Neuronal stem cell (in vitro differentiated cells): ENCODE measurements around the gene RNF215.
"Not testable (repeated sequence)": the region's sequence is repeated elsewhere in the genome, so short reads cannot be mapped to it uniquely, and the experiment has no call there.

ENCODE experiments used
- DNase-seq: peaks from one replicate; pipeline ENCODE4 v3.0.0-alpha.2; 2013; ENCODE audit warnings: low spot score
- H2AFZ ChIP-seq: one replicate; pipeline ENCODE4 v1.6.1; 2013; ENCODE audit warnings: mild to moderate bottlenecking, low read length, inconsistent platforms
- H2AK5ac ChIP-seq: 2 replicates; pipeline ENCODE4 v1.6.1; 2013; ENCODE audit warnings: low read depth, mild to moderate bottlenecking, inconsistent platforms, low read length, moderate library complexity, mixed read lengths
- H2BK120ac ChIP-seq: 2 replicates; pipeline ENCODE4 v1.6.1; 2013; ENCODE audit warnings: low read depth, mild to moderate bottlenecking, inconsistent platforms, low read length, moderate library complexity, mixed read lengths
- H2BK12ac ChIP-seq: one replicate; pipeline ENCODE4 v1.6.1; 2013; ENCODE audit warnings: low read length, inconsistent platforms
- H2BK15ac ChIP-seq: 2 replicates; pipeline ENCODE4 v1.6.1; 2013; ENCODE audit warnings: mild to moderate bottlenecking, low read length, inconsistent platforms, mixed read lengths
- H2BK5ac ChIP-seq: one replicate; pipeline ENCODE4 v1.6.1; 2013; ENCODE audit warnings: inconsistent platforms, mild to moderate bottlenecking, low read length, moderate library complexity
- H3K14ac ChIP-seq: one replicate; pipeline ENCODE4 v1.6.1; 2013; ENCODE audit warnings: low read length, inconsistent platforms
- H3K18ac ChIP-seq: 2 replicates; pipeline ENCODE4 v1.6.1; 2013; ENCODE audit warnings: low read length, inconsistent platforms
- H3K23ac ChIP-seq: 2 replicates; pipeline ENCODE4 v1.6.1; 2013; ENCODE audit warnings: low read depth, mild to moderate bottlenecking, mixed read lengths, low read length, inconsistent platforms; ENCODE audit not compliant: poor library complexity
- H3K27ac ChIP-seq: replicated peaks from 3 replicates; pipeline ENCODE4 v1.5.1; 2013; ENCODE audit warnings: low read length, inconsistent platforms
- H3K27me3 ChIP-seq, 3 experiments: 2 replicates each; pipeline ENCODE4 v1.6.1; 2013; ENCODE audit warnings: low read length in 3 of 3, mild to moderate bottlenecking in 2 of 3, inconsistent platforms in 1 of 3, low read depth in 1 of 3, mixed read lengths in 1 of 3, moderate library complexity in 1 of 3; ENCODE audit not compliant: control insufficient read depth in 3 of 3, insufficient read depth in 3 of 3
- H3K36me3 ChIP-seq, 2 donors: replicated peaks in 1 of 2; 2 replicates each; pipeline ENCODE4 v1.6.1; 2013; ENCODE audit warnings: low read length in 2 of 2; ENCODE audit not compliant: control insufficient read depth in 2 of 2, insufficient read depth in 2 of 2
- H3K4ac ChIP-seq: 2 replicates; pipeline ENCODE4 v1.6.1; 2013; ENCODE audit warnings: inconsistent platforms, mild to moderate bottlenecking, low read length, moderate library complexity
- H3K4me1 ChIP-seq, 2 donors: 1 replicate in 1 of 2; 2 replicates in 1 of 2; pipeline ENCODE4 v1.6.1; 2013; ENCODE audit warnings: low read length in 2 of 2, low read depth in 1 of 2; ENCODE audit not compliant: control insufficient read depth in 2 of 2, insufficient read depth in 1 of 2
- H3K4me2 ChIP-seq: one replicate; pipeline ENCODE4 v1.6.1; 2013; ENCODE audit warnings: mild to moderate bottlenecking, low read length, inconsistent platforms; ENCODE audit not compliant: insufficient read depth, poor library complexity, severe bottlenecking
- H3K4me3 ChIP-seq, 2 donors: 2 replicates each; pipeline ENCODE4 v1.5.1; 2013; ENCODE audit warnings: low read length in 2 of 2, mild to moderate bottlenecking in 2 of 2, inconsistent platforms in 1 of 2, moderate library complexity in 1 of 2
- H3K79me1 ChIP-seq: one replicate; pipeline ENCODE4 v1.6.1; 2013; ENCODE audit warnings: low read depth, mild to moderate bottlenecking, inconsistent platforms, low read length, moderate library complexity
- H3K9ac ChIP-seq: one replicate; pipeline ENCODE4 v1.6.1; 2013; ENCODE audit warnings: mild to moderate bottlenecking, low read depth, low read length, inconsistent platforms; ENCODE audit not compliant: poor library complexity
- H3K9me3 ChIP-seq, 2 donors: replicated peaks in 1 of 2; 2 replicates each; pipeline versions ENCODE3 to v1.6.1; 2013; ENCODE audit warnings: low read length in 2 of 2, mild to moderate bottlenecking in 2 of 2, inconsistent platforms in 1 of 2, low read depth in 1 of 2, mixed read lengths in 1 of 2, moderate library complexity in 1 of 2; ENCODE audit not compliant: control insufficient read depth in 2 of 2, insufficient read depth in 1 of 2
- H4K8ac ChIP-seq: one replicate; pipeline ENCODE4 v1.6.1; 2013; ENCODE audit warnings: low read depth, mild to moderate bottlenecking, inconsistent platforms, low read length, moderate library complexity
- H4K91ac ChIP-seq: one replicate; pipeline ENCODE4 v1.6.1; 2013; ENCODE audit warnings: low read length, low read depth, mild to moderate bottlenecking, inconsistent platforms; ENCODE audit not compliant: poor library complexity
- WGBS, 2 donors: extraction: QIAGEN DNeasy Blood & Tissue Kit; methylation state at CpG; one replicate each; pipeline ENCODE4 v1.1.7; 2013; ENCODE audit warnings: missing lambda C conversion rate in 2 of 2, mixed read lengths in 1 of 2; ENCODE audit not compliant: insufficient read length in 2 of 2, insufficient replicate concordance in 1 of 2; ENCODE audit errors: extremely low coverage in 2 of 2; 5-methylcytosine and 5-hydroxymethylcytosine counted together

The RNF215 gene

DNA sequence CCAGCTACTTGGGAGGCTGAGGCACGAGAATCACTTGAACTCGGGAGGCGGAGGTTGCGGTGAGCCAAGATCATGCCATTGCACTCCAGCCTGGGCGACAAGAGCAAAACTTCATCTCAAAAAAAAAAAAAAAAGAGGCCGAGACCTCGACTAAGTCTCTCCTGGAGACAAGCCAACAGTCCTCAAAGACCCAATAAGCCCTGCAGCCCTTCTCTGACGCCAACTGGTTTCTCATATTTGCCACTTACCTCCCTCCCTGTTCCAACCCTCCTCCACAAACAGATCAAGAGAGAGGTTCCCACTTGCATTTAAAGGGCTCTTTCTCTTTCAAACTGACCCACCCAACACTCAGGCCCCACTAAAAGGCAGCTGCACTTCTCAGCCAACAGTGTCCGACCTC, 48.9 kb downstream of the RNF215 start:
- H3K27ac ChIP-seq, H3K4me3 ChIP-seq, H3K9me3 ChIP-seq, H3K27me3 ChIP-seq, H3K18ac ChIP-seq, H4K91ac ChIP-seq, H2BK12ac ChIP-seq, H2BK120ac ChIP-seq, H3K4me2 ChIP-seq, H3K23ac ChIP-seq, H2BK5ac ChIP-seq, H3K4me1 ChIP-seq, H2AFZ ChIP-seq, H4K8ac ChIP-seq, H3K14ac ChIP-seq, H3K4ac ChIP-seq, H3K79me1 ChIP-seq, H2BK15ac ChIP-seq, H3K9ac ChIP-seq, DNase-seq, H2AK5ac ChIP-seq: not testable (repeated sequence)
- peaks cover 86 to 99% of the 10 kb centered on the region in 2 donors for H3K36me3 ChIP-seq
- WGBS, 2 donors: no CpG with 5 or more reads among the region's 9 CpGs

DNA sequence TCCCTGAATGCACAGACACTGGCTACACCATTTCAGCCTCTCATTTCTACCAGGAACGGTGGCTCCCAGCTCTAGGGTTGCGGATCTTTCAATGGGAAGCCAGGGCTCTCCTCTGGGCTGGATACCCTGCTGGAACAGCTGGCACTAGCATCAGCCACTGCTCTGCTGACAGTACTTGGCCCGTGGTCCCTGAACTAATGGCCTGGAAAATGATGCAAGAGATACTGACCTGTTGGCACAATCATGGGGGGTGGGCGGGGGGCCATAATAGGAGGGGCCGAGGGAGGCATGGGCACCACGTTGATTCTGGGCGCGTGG, 49.8 kb downstream of the RNF215 start:
- Histone ChIP-seq H3K4me3 (no peak overlapping the region), H3K27me3 (no peaks in the 10 kb centered on the region), H3K14ac (no peak overlapping the region), H3K27ac (no peak overlapping the region), H3K4me1 (no peaks in the 10 kb centered on the region), H2BK120ac (no peak overlapping the region), H3K18ac (no peak overlapping the region), H2AK5ac (no peak overlapping the region), H3K9me3 (no peaks in the 10 kb centered on the region), H3K36me3 (peaks cover 77 to 99% of the 10 kb centered on the region in 2 donors), H4K8ac (no peak overlapping the region), H3K79me1 (no peaks in the 10 kb centered on the region), H3K9ac (no peak overlapping the region), H4K91ac (no peak overlapping the region), H2BK5ac (no peak overlapping the region), H2BK12ac (no peak overlapping the region), H3K4ac (no peak overlapping the region), H3K4me2 (no peak overlapping the region), H2BK15ac (no peak overlapping the region), H2AFZ (no peak overlapping the region), H3K23ac (no peak overlapping the region)
- no CpG with 5 or more reads among the region's 8 CpGs for WGBS, 2 donors
- DNase-seq: no peak

DNA sequence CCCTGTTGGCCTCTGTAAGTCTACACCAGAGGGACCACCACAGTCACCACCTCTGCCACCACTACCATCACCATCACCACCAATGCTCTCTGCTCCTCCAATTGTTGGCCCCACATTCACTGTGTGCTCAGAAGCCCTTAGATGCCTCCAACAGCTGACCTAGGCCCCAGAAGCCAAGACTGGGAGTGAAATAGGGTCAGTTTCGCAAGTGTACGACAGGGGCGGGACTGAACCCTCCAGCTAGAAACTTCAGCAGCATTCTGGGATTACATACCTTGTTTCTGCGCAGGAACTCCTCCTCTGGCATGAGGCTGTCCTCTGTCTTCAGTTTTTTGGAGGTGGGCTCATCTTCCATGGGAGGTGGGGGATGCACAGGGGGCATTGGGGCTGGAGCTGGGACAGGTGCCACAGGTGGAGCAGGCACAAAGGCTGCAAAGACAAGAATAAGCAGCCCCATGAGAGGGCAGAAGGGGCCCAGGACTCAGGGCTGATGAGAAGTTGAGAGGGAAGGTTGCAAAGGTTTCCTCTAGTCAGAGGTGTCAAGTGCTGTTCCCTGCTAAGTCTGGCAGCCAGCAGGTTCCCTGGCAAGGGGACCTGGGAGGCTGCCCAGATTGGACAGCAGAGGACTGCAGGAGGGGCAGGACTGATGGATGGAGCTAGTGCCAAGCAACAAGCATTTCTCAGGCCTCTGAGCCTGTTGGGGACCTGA, 50.3 kb downstream of the RNF215 start:
- no CpG with 5 or more reads among the region's 4 CpGs for WGBS, 2 donors
- H3K27ac ChIP-seq: no peak overlapping the region

DNA sequence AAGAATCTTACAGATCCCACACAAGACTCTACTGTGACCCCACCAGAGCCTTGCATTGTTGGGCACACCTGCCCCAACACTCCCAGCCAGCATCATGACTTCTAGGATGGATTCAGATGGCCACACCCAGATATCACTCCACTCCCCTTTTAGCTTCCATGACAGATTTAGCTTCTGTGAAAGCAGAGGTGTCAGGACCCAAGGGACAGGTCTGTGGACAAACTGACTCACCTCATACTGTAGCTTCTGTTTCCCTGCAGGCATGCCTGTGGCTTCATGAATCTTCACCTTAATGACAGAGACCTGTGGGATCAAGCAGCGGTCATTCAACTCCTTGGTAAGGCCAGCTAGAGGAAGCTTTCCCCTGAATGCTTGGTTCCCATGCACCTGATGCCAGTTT, 52.0 kb downstream of the RNF215 start:
- no peaks in the 10 kb centered on the region for H3K27me3 ChIP-seq
- H3K9ac ChIP-seq: no peak overlapping the region
- no peak overlapping the region for H2AFZ ChIP-seq
- no peak overlapping the region for H3K27ac ChIP-seq
- H3K4me1 ChIP-seq: no peaks in the 10 kb centered on the region
- no peak overlapping the region for H3K4me3 ChIP-seq
- H4K8ac ChIP-seq: no peak overlapping the region
- H3K18ac ChIP-seq: no peak overlapping the region
- H3K36me3 ChIP-seq: peaks cover 61 to 96% of the 10 kb centered on the region in 2 donors
- no peak overlapping the region for H2AK5ac ChIP-seq
- H3K4me2 ChIP-seq: no peak overlapping the region
- H3K14ac ChIP-seq: no peak overlapping the region
- no peaks in the 10 kb centered on the region for H3K9me3 ChIP-seq
- WGBS, 2 donors: no CpG with 5 or more reads among the region's 1 CpG
- no peaks in the 10 kb centered on the region for H3K79me1 ChIP-seq
- H3K4ac ChIP-seq: no peak overlapping the region
- no peak overlapping the region for H4K91ac ChIP-seq
- H2BK15ac ChIP-seq: no peak overlapping the region
- H2BK120ac ChIP-seq: no peak overlapping the region
- no peak overlapping the region for H2BK12ac ChIP-seq
- H2BK5ac ChIP-seq: no peak overlapping the region
- no peak overlapping the region for H3K23ac ChIP-seq
- no peak for DNase-seq

More for the DNA sequence above, 50.3 kb downstream of the RNF215 start:
- Histone ChIP-seq H3K79me1 (no peaks in the 10 kb centered on the region), H3K9me3 (no peaks in the 10 kb centered on the region), H4K91ac (no peak overlapping the region), H3K23ac (no peak overlapping the region), H3K4me1 (no peaks in the 10 kb centered on the region), H3K18ac (no peak overlapping the region), H2BK12ac (no peak overlapping the region), H3K4me2 (no peak overlapping the region), H4K8ac (peak overlapping the region; percentile 66), H3K9ac (no peak overlapping the region), H2BK5ac (no peak overlapping the region), H3K27me3 (no peaks in the 10 kb centered on the region), H2BK120ac (no peak overlapping the region), H2BK15ac (no peak overlapping the region), H3K36me3 (peaks cover 72 to 99% of the 10 kb centered on the region in 2 donors), H3K14ac (no peak overlapping the region), H2AK5ac (no peak overlapping the region), H2AFZ (no peak overlapping the region), H3K4me3 (no peak overlapping the region), H3K4ac (no peak overlapping the region)
- no peak for DNase-seq
